K562 (cell line): ENCODE results near the gene SLFN5. TPM values are rescaled to one million over a fixed set of nuclear protein-coding genes. Genes with fewer than 3 reads are reported as not detected.
A peak's percentile ranks its signal among the peaks of the same experiment; 100 is the strongest.

Experiments used
- ADNP ChIP-seq: fragments of 200-800 bp; sonication (Bioruptor generic); IDR thresholded peaks from 2 replicates; pipeline ENCODE4 v1.6.1; 2016; ENCODE audit warnings: missing genetic modification characterization, missing compliant biosample characterization
- ARID1B ChIP-seq: fragments of 450-650 bp; IDR thresholded peaks from 2 replicates; pipeline ENCODE4 v1.6.1; 2016; ENCODE audit warnings: antibody characterized with exemption, mild to moderate bottlenecking, inconsistent platforms
- C11orf30 ChIP-seq: fragments of 450-650 bp; IDR thresholded peaks from 2 replicates; pipeline ENCODE4 v1.6.1; 2016; ENCODE audit warnings: low read depth, mild to moderate bottlenecking
- FOXJ2 ChIP-seq: fragments of 200-800 bp; sonication (Bioruptor generic); IDR thresholded peaks from 2 replicates; pipeline ENCODE4 v1.6.1; 2016; ENCODE audit warnings: missing genetic modification characterization, missing compliant biosample characterization
- FOXP1 ChIP-seq: sonication (generic); formaldehyde crosslinking; IDR thresholded peaks from 2 replicates; pipeline ENCODE4 v1.8.0; 2022; ENCODE audit warnings: mild to moderate bottlenecking, missing genetic modification reagents
- GATAD2B ChIP-seq: fragments of 450-650 bp; IDR thresholded peaks from 2 replicates; pipeline ENCODE4 v1.6.1; 2017; ENCODE audit warnings: mild to moderate bottlenecking, borderline replicate concordance
- HEY1 ChIP-seq: fragments of 250-450 bp; sonication (Bioruptor Pico); IDR thresholded peaks from 2 replicates; pipeline ENCODE4 v1.5.0; 2020; ENCODE audit warnings: mild to moderate bottlenecking, moderate library complexity, borderline replicate concordance
- HNRNPK ChIP-seq: fragments of 200-400 bp; formaldehyde crosslinking; IDR thresholded peaks from one replicate; pipeline ENCODE4 v1.6.1; 2018; ENCODE audit warnings: mild to moderate bottlenecking, low read depth, low read length; ENCODE audit not compliant: poor library complexity, severe bottlenecking
- KLF6 ChIP-seq: fragments of 250-450 bp; sonication (Bioruptor Pico); IDR thresholded peaks from 2 replicates; pipeline ENCODE4 v1.4.0; 2020; ENCODE audit warnings: mild to moderate bottlenecking, moderate library complexity, borderline replicate concordance
- MYNN ChIP-seq, 2 experiments: sonication (generic); formaldehyde crosslinking in 1 of 2; IDR thresholded peaks; 2 replicates each; pipeline versions ENCODE4 v1.5.0 to v1.6.1; 2016 to 2020; ENCODE audit warnings: antibody characterized with exemption in 1 of 2, missing genetic modification reagents in 1 of 2
- POU5F1 ChIP-seq: fragments of 150-350 bp; IDR thresholded peaks from 2 replicates; pipeline ENCODE4 v1.6.1; 2014; ENCODE audit warnings: borderline replicate concordance, low read length, low read depth, mild to moderate bottlenecking; ENCODE audit not compliant: partially characterized antibody
- SAFB2 ChIP-seq: fragments of 200-400 bp; formaldehyde crosslinking; IDR thresholded peaks from 2 replicates; pipeline ENCODE4 v1.6.1; 2018; ENCODE audit warnings: borderline replicate concordance, low read length, low read depth, moderate library complexity; ENCODE audit not compliant: severe bottlenecking
- SP2 ChIP-seq: IDR thresholded peaks from 2 replicates; pipeline ENCODE4 v1.6.1; 2011; ENCODE audit warnings: mild to moderate bottlenecking, low read depth, low read length, moderate library complexity; ENCODE audit not compliant: poor library complexity, severe bottlenecking; ENCODE audit errors: extremely low read depth
- ZNF384 ChIP-seq: IDR thresholded peaks from 2 replicates; pipeline ENCODE4 v1.6.1; 2012; ENCODE audit warnings: low read depth, low read length, improper control_type of control experiment
- ZNF780A ChIP-seq: fragments of 250-450 bp; sonication (Bioruptor Pico); IDR thresholded peaks from 2 replicates; pipeline ENCODE4 v1.5.0; 2021; ENCODE audit warnings: mild to moderate bottlenecking
- ZZZ3 ChIP-seq: fragments of 450-650 bp; IDR thresholded peaks from 2 replicates; pipeline ENCODE4 v1.6.1; 2016; ENCODE audit warnings: antibody characterized with exemption, mild to moderate bottlenecking, moderate library complexity
- polyA plus RNA-seq, 8 experiments: library from polyadenylated mRNA; depleted of rRNA in 4 of 8; stranded (reverse) in 5 of 8; unstranded in 3 of 8; fragments of >200 nt; fragmentation: Nextera tagmentation in 2 of 8; fragmentation: Illumina TruSeq in 1 of 8; extraction: Ambion mirVana in 2 of 8; extraction: Trizol in 1 of 8; gene quantifications; 2 replicates each; pipeline versions ENCODE4 v1.2.1 to v1.2.3, GENCODE V29; 2011 to 2014; ENCODE audit warnings: inconsistent platforms in 1 of 8, missing spikeins in 1 of 8
- total RNA-seq, 7 experiments: library from RNA; depleted of rRNA in 6 of 7; stranded (reverse); fragments of >200 nt in 6 of 7; fragmentation: Illumina TruSeq in 2 of 7; extraction: Trizol in 2 of 7; gene quantifications; 2 replicates each; pipeline versions ENCODE4 v1.2.1 to v1.2.3, GENCODE V29; 2011 to 2021; ENCODE audit warnings: low replicate concordance in 1 of 7
- TF ChIP-seq, protein P1 (sequence below), 2 experiments: fragments of 450-650 bp; IDR thresholded peaks; 2 replicates each; pipeline ENCODE4 v1.6.1; 2018; ENCODE audit warnings: mild to moderate bottlenecking in 2 of 2, low read depth in 1 of 2; ENCODE audit not compliant: partially characterized antibody in 2 of 2
- TF ChIP-seq, protein P2 (sequence below): sonication (generic); formaldehyde crosslinking; IDR thresholded peaks from 2 replicates; pipeline ENCODE4 v1.8.0; 2022; ENCODE audit warnings: mild to moderate bottlenecking, missing genetic modification reagents
- TF ChIP-seq, protein P3 (sequence below): sonication (generic); formaldehyde crosslinking; IDR thresholded peaks from 2 replicates; pipeline ENCODE4 v1.8.1; 2023; ENCODE audit warnings: mild to moderate bottlenecking, missing genetic modification reagents, moderate library complexity

The SLFN5 gene
- total and polyA plus RNA-seq, 9 of the 15 experiments (the other 6 are each of a cell fraction or from before 2014, with no cell fraction given) = under 0.01 to 0.18 (median 0.04) TPM; not detected in 1

DNA sequence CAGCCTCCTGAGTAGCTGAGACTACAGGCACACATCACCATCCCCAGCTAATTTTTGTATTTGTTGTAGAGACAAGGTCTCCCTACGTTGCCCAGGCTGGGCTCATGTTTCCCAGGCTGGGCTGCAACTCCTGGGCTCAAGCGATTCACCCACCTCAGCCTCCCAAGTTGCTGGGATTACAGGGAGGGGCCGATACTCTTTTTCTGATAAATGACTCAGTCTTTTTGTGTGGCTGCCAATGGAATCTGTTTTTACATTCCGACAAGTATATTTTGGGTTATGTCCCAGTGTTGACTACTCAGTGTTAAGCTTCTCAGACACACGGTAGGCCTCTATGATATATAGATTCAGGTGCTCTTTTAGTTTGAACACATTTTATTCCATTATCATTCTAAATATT is 72.4 kb downstream of the SLFN5 start (continued):
- TF ChIP-seq POU5F1 = no peak
- no peak for TF ChIP-seq HNRNPK
- no peak for TF ChIP-seq ZNF384
- TF ChIP-seq, protein P1, sequence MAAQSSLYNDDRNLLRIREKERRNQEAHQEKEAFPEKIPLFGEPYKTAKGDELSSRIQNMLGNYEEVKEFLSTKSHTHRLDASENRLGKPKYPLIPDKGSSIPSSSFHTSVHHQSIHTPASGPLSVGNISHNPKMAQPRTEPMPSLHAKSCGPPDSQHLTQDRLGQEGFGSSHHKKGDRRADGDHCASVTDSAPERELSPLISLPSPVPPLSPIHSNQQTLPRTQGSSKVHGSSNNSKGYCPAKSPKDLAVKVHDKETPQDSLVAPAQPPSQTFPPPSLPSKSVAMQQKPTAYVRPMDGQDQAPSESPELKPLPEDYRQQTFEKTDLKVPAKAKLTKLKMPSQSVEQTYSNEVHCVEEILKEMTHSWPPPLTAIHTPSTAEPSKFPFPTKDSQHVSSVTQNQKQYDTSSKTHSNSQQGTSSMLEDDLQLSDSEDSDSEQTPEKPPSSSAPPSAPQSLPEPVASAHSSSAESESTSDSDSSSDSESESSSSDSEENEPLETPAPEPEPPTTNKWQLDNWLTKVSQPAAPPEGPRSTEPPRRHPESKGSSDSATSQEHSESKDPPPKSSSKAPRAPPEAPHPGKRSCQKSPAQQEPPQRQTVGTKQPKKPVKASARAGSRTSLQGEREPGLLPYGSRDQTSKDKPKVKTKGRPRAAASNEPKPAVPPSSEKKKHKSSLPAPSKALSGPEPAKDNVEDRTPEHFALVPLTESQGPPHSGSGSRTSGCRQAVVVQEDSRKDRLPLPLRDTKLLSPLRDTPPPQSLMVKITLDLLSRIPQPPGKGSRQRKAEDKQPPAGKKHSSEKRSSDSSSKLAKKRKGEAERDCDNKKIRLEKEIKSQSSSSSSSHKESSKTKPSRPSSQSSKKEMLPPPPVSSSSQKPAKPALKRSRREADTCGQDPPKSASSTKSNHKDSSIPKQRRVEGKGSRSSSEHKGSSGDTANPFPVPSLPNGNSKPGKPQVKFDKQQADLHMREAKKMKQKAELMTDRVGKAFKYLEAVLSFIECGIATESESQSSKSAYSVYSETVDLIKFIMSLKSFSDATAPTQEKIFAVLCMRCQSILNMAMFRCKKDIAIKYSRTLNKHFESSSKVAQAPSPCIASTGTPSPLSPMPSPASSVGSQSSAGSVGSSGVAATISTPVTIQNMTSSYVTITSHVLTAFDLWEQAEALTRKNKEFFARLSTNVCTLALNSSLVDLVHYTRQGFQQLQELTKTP (IDR thresholded peaks at IDR 0.05; ENCODE audit: low read depth in 1 of 2, partially characterized antibody in 2 of 2) = no peak
- no peak for TF ChIP-seq SAFB2
- no peak for TF ChIP-seq SP2
- TF ChIP-seq ZNF780A (CRISPR knock-in tag) = no peak
- TF ChIP-seq GATAD2B = no peak
- no peak for TF ChIP-seq KLF6 (CRISPR knock-in tag)
- TF ChIP-seq ADNP (tag) = no peak
- no peak for TF ChIP-seq FOXJ2 (tag)
- 0 out of 2 replicates have a peak, but pooled peaks have one; percentile 42 for TF ChIP-seq C11orf30
- TF ChIP-seq, protein P2, sequence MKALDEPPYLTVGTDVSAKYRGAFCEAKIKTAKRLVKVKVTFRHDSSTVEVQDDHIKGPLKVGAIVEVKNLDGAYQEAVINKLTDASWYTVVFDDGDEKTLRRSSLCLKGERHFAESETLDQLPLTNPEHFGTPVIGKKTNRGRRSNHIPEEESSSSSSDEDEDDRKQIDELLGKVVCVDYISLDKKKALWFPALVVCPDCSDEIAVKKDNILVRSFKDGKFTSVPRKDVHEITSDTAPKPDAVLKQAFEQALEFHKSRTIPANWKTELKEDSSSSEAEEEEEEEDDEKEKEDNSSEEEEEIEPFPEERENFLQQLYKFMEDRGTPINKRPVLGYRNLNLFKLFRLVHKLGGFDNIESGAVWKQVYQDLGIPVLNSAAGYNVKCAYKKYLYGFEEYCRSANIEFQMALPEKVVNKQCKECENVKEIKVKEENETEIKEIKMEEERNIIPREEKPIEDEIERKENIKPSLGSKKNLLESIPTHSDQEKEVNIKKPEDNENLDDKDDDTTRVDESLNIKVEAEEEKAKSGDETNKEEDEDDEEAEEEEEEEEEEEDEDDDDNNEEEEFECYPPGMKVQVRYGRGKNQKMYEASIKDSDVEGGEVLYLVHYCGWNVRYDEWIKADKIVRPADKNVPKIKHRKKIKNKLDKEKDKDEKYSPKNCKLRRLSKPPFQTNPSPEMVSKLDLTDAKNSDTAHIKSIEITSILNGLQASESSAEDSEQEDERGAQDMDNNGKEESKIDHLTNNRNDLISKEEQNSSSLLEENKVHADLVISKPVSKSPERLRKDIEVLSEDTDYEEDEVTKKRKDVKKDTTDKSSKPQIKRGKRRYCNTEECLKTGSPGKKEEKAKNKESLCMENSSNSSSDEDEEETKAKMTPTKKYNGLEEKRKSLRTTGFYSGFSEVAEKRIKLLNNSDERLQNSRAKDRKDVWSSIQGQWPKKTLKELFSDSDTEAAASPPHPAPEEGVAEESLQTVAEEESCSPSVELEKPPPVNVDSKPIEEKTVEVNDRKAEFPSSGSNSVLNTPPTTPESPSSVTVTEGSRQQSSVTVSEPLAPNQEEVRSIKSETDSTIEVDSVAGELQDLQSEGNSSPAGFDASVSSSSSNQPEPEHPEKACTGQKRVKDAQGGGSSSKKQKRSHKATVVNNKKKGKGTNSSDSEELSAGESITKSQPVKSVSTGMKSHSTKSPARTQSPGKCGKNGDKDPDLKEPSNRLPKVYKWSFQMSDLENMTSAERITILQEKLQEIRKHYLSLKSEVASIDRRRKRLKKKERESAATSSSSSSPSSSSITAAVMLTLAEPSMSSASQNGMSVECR = no peak
- TF ChIP-seq, protein P3, sequence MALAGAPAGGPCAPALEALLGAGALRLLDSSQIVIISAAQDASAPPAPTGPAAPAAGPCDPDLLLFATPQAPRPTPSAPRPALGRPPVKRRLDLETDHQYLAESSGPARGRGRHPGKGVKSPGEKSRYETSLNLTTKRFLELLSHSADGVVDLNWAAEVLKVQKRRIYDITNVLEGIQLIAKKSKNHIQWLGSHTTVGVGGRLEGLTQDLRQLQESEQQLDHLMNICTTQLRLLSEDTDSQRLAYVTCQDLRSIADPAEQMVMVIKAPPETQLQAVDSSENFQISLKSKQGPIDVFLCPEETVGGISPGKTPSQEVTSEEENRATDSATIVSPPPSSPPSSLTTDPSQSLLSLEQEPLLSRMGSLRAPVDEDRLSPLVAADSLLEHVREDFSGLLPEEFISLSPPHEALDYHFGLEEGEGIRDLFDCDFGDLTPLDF (CRISPR knock-in tag) = no peak
- no peak for TF ChIP-seq ZZZ3
- no peak for TF ChIP-seq MYNN (IDR thresholded peaks at IDR 0.05)
- TF ChIP-seq MYNN (CRISPR knock-in tag; IDR thresholded peaks at IDR 0.05) = no peak
- TF ChIP-seq FOXP1 (CRISPR knock-in tag) = no peak
- no peak for TF ChIP-seq HEY1 (CRISPR knock-in tag)
- 0 out of 2 replicates have a peak, but pooled peaks have one; percentile 26 for TF ChIP-seq ARID1B
